Measurements from ENCODE around the gene ASXL2. TPM values are rescaled to one million over a fixed set of nuclear protein-coding genes. Genes with fewer than 3 reads are reported as not detected.

Gene ASXL2
- total and polyA plus RNA-seq, 2 of the 13 experiments (the other 11 are each of a cell fraction or from before 2014, with no cell fraction given), result 12.1 to 19.2 TPM

GRCh38 chr2:25692737-25693445 lies 185.4 kb downstream of the ASXL2 start (continued):
- TF ChIP-seq ZFP82 (CRISPR knock-in tag; IDR thresholded peaks at IDR 0.05; ENCODE audit: borderline replicate concordance), result no peak
- TF ChIP-seq REXO4 (CRISPR knock-in tag; IDR thresholded peaks at IDR 0.05; ENCODE audit: borderline replicate concordance), result no peak
- TF ChIP-seq ZKSCAN5 (CRISPR knock-in tag; IDR thresholded peaks at IDR 0.05), result no peak
- TF ChIP-seq KDM4B (CRISPR knock-in tag; IDR thresholded peaks at IDR 0.05), result no peak
- no peak for TF ChIP-seq HOXD1 (CRISPR knock-in tag; IDR thresholded peaks at IDR 0.05)
- no peak for TF ChIP-seq KMT2A (CRISPR knock-in tag; IDR thresholded peaks at IDR 0.05)
- TF ChIP-seq ZFP62 (CRISPR knock-in tag; IDR thresholded peaks at IDR 0.05), result no peak
- no peak for TF ChIP-seq SRF (IDR thresholded peaks at IDR 0.05; ENCODE audit: low read depth, low read length)
- TF ChIP-seq, protein P1, sequence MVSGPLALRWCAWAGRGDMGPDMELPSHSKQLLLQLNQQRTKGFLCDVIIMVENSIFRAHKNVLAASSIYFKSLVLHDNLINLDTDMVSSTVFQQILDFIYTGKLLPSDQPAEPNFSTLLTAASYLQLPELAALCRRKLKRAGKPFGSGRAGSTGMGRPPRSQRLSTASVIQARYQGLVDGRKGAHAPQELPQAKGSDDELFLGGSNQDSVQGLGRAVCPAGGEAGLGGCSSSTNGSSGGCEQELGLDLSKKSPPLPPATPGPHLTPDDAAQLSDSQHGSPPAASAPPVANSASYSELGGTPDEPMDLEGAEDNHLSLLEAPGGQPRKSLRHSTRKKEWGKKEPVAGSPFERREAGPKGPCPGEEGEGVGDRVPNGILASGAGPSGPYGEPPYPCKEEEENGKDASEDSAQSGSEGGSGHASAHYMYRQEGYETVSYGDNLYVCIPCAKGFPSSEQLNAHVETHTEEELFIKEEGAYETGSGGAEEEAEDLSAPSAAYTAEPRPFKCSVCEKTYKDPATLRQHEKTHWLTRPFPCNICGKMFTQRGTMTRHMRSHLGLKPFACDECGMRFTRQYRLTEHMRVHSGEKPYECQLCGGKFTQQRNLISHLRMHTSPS (CRISPR knock-in tag; IDR thresholded peaks at IDR 0.05; ENCODE audit: low read depth), result no peak
- TF ChIP-seq PHF8 (CRISPR knock-in tag; IDR thresholded peaks at IDR 0.05), result no peak
- TF ChIP-seq FOXO1 (CRISPR knock-in tag; IDR thresholded peaks at IDR 0.05), result peak; percentile 66
- TF ChIP-seq ZNF432 (CRISPR knock-in tag; IDR thresholded peaks at IDR 0.05; ENCODE audit: borderline replicate concordance), result 0 out of 2 replicates have a peak, but pooled peaks have one; percentile 33
- TF ChIP-seq PBX2 (CRISPR knock-in tag; IDR thresholded peaks at IDR 0.05), result no peak
- no peak for TF ChIP-seq CTCF (CRISPR knock-in tag; IDR thresholded peaks at IDR 0.05)
- TF ChIP-seq, protein P2, sequence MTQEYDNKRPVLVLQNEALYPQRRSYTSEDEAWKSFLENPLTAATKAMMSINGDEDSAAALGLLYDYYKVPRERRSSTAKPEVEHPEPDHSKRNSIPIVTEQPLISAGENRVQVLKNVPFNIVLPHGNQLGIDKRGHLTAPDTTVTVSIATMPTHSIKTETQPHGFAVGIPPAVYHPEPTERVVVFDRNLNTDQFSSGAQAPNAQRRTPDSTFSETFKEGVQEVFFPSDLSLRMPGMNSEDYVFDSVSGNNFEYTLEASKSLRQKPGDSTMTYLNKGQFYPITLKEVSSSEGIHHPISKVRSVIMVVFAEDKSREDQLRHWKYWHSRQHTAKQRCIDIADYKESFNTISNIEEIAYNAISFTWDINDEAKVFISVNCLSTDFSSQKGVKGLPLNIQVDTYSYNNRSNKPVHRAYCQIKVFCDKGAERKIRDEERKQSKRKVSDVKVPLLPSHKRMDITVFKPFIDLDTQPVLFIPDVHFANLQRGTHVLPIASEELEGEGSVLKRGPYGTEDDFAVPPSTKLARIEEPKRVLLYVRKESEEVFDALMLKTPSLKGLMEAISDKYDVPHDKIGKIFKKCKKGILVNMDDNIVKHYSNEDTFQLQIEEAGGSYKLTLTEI (CRISPR knock-in tag; conservative IDR thresholded peaks at IDR 0.05), result no peak
- no peak for TF ChIP-seq ZBTB7B (CRISPR knock-in tag; IDR thresholded peaks at IDR 0.05)
- no peak for TF ChIP-seq NFKB2 (CRISPR knock-in tag; IDR thresholded peaks at IDR 0.05; ENCODE audit: borderline replicate concordance)
- no peak for TF ChIP-seq ZNF574 (CRISPR knock-in tag; IDR thresholded peaks at IDR 0.05)
- TF ChIP-seq ZNF276 (CRISPR knock-in tag; IDR thresholded peaks at IDR 0.05; ENCODE audit: low read depth), result no peak
